Endodermal cell (in vitro differentiated cells): Measurements from ENCODE around the gene AXIN1. TPM values are rescaled to one million over a fixed set of nuclear protein-coding genes. Genes with fewer than 3 reads are reported as not detected.
"Not testable (repeated sequence)": the region's sequence is repeated elsewhere in the genome, so short reads cannot be mapped to it uniquely, and the experiment has no call there.

ENCODE experiments used
- DNase-seq: peaks from one replicate; pipeline ENCODE4 v3.0.0-alpha.2; 2017
- H3K27ac ChIP-seq: 2 replicates; pipeline ENCODE4 v1.5.1; 2013; ENCODE audit warnings: mild to moderate bottlenecking, low read depth, low read length, moderate library complexity
- H3K27me3 ChIP-seq: 2 replicates; pipeline ENCODE4 v1.6.1; 2013; ENCODE audit warnings: mild to moderate bottlenecking, low read length, moderate library complexity; ENCODE audit not compliant: insufficient read depth, control insufficient read depth, poor library complexity, severe bottlenecking
- H3K36me3 ChIP-seq: 2 replicates; pipeline ENCODE4 v1.7.0; 2013; ENCODE audit warnings: mild to moderate bottlenecking, low read length, moderate library complexity; ENCODE audit not compliant: control insufficient read depth, insufficient read depth
- H3K4me1 ChIP-seq: one replicate; pipeline ENCODE4 v1.7.0; 2013; ENCODE audit warnings: low read length; ENCODE audit not compliant: control insufficient read depth, insufficient read depth
- H3K4me3 ChIP-seq: 2 replicates; pipeline ENCODE4 v1.5.1; 2013; ENCODE audit warnings: mild to moderate bottlenecking, low read length, moderate library complexity
- H3K9ac ChIP-seq: 2 replicates; pipeline ENCODE4 v1.6.1; 2013; ENCODE audit warnings: mild to moderate bottlenecking, low read length, moderate library complexity; ENCODE audit not compliant: poor library complexity, severe bottlenecking; ENCODE audit errors: extremely low read depth
- H3K9me3 ChIP-seq: 2 replicates; pipeline ENCODE4 v1.6.1; 2013; ENCODE audit warnings: mild to moderate bottlenecking, low read length, moderate library complexity; ENCODE audit not compliant: control insufficient read depth
- H3K27ac Mint-ChIP-seq: 2 replicates; pipeline ENCODE4 v1.8.0; 2020; ENCODE audit warnings: mixed read lengths
- H3K27me3 Mint-ChIP-seq: 2 replicates; pipeline ENCODE4 v1.8.0; 2021; ENCODE audit warnings: mild to moderate bottlenecking, mixed read lengths; ENCODE audit not compliant: insufficient read depth
- H3K36me3 Mint-ChIP-seq: 2 replicates; pipeline ENCODE4 v1.8.0; 2020; ENCODE audit warnings: low read depth, mixed read lengths
- H3K4me1 Mint-ChIP-seq: 2 replicates; pipeline ENCODE4 v1.8.0; 2020; ENCODE audit warnings: mixed read lengths
- H3K4me3 Mint-ChIP-seq: 2 replicates; pipeline ENCODE4 v1.8.0; 2020; ENCODE audit warnings: mild to moderate bottlenecking, moderate library complexity, mixed read lengths
- H3K9me3 Mint-ChIP-seq: 2 replicates; pipeline ENCODE4 v1.8.0; 2020; ENCODE audit warnings: mild to moderate bottlenecking, mixed read lengths
- CTCF ChIP-seq: fragments of 200-600 bp; sonication (generic); conservative IDR thresholded peaks from 2 replicates; pipeline ENCODE4 v1.5.0; 2021; ENCODE audit warnings: antibody characterized with exemption, mild to moderate bottlenecking
- WGBS, 2 experiments: methylation state at CpG; one replicate each; pipeline versions ENCODE4 v1.1.5 to v1.1.7; 2013; ENCODE audit warnings: missing lambda C conversion rate in 2 of 2, mixed read lengths in 1 of 2; ENCODE audit not compliant: insufficient coverage in 1 of 2, insufficient read length in 1 of 2; 5-methylcytosine and 5-hydroxymethylcytosine counted together
- total RNA-seq, 2 donors: library from RNA; stranded (reverse); fragmentation: NEBNext Ultra II Directional in 1 of 2; extraction: Animal tissue kit (Norgen Biotek cat#: 25700) in 1 of 2; gene quantifications; 2 replicates in 1 of 2; 3 replicates in 1 of 2; pipeline ENCODE4 v1.2.1, GENCODE V29; 2021

AXIN1 gene
- total RNA-seq, 2 donors from 2014 or later, result 36.5 to 37.3 TPM

GRCh38 chr16:378821-379182 lies 26.3 kb upstream of the AXIN1 start:
- H3K36me3 ChIP-seq, result peaks cover 21% of the 10 kb centered on the region
- no peaks in the 10 kb centered on the region for H3K27me3 ChIP-seq
- no peak overlapping the region for H3K4me3 ChIP-seq
- no peak overlapping the region for H3K27ac ChIP-seq
- H3K9me3 ChIP-seq, result no peaks in the 10 kb centered on the region
- H3K4me1 ChIP-seq, result peaks cover 19% of the 10 kb centered on the region
- no peak overlapping the region for H3K9ac ChIP-seq
- Mint-ChIP-seq H3K4me1 (peaks cover 17% of the 10 kb centered on the region), H3K36me3 (peaks cover 8% of the 10 kb centered on the region), H3K27ac (no peak overlapping the region), H3K27me3 (no peaks in the 10 kb centered on the region), H3K4me3 (no peak overlapping the region), H3K9me3 (no peaks in the 10 kb centered on the region)
- 82 to 88% methylated on average over 6 to 14 of the region's 14 CpGs for WGBS, 2 experiments
- no peak for TF ChIP-seq CTCF
- no peak for DNase-seq

GRCh38 chr16:378113-378820 lies 25.7 kb upstream of the AXIN1 start:
- H3K36me3 Mint-ChIP-seq, result peaks cover 12% of the 10 kb centered on the region
- peaks cover 12% of the 10 kb centered on the region for H3K4me1 Mint-ChIP-seq
- WGBS, 2 experiments, result 88 to 95% methylated on average over 16 to 26 of the region's 36 CpGs
- not testable (repeated sequence) for H3K27ac Mint-ChIP-seq, H3K4me3 ChIP-seq, H3K9me3 Mint-ChIP-seq, H3K27me3 Mint-ChIP-seq, H3K4me3 Mint-ChIP-seq, H3K27me3 ChIP-seq, DNase-seq, H3K9me3 ChIP-seq, H3K27ac ChIP-seq, H3K9ac ChIP-seq
- Histone ChIP-seq H3K36me3 (peaks cover 22% of the 10 kb centered on the region), H3K4me1 (peaks cover 17% of the 10 kb centered on the region)

- Histone ChIP-seq H3K9ac (no peak overlapping the region), H3K36me3 (peaks cover 22% of the 10 kb centered on the region), H3K27me3 (no peaks in the 10 kb centered on the region), H3K9me3 (no peaks in the 10 kb centered on the region), H3K27ac (no peak overlapping the region), H3K4me3 (no peak overlapping the region), H3K4me1 (peaks cover 14% of the 10 kb centered on the region)
- TF ChIP-seq CTCF, result no peak
- no peaks in the 10 kb centered on the region for H3K9me3 Mint-ChIP-seq
- H3K4me3 Mint-ChIP-seq, result no peak overlapping the region
- no peak for DNase-seq
- no peak overlapping the region for H3K27ac Mint-ChIP-seq
- H3K27me3 Mint-ChIP-seq, result no peaks in the 10 kb centered on the region
- H3K36me3 Mint-ChIP-seq, result peaks cover 13% of the 10 kb centered on the region
- peaks cover 10% of the 10 kb centered on the region for H3K4me1 Mint-ChIP-seq
- 92 to 95% methylated on average over 39 to 42 of the region's 42 CpGs for WGBS, 2 experiments
Measured at GRCh38 chr16:377419-377951, 25.0 kb upstream of the AXIN1 start.
